ENCODE results near the gene GYS1. TPM values are rescaled to one million over a fixed set of nuclear protein-coding genes. Genes with fewer than 3 reads are reported as not detected.
A peak's percentile ranks its signal among the peaks of the same experiment; 100 is the strongest.

Gene GYS1
- total RNA-seq, 1 donor from 2014 or later: 57.4 TPM

DNA sequence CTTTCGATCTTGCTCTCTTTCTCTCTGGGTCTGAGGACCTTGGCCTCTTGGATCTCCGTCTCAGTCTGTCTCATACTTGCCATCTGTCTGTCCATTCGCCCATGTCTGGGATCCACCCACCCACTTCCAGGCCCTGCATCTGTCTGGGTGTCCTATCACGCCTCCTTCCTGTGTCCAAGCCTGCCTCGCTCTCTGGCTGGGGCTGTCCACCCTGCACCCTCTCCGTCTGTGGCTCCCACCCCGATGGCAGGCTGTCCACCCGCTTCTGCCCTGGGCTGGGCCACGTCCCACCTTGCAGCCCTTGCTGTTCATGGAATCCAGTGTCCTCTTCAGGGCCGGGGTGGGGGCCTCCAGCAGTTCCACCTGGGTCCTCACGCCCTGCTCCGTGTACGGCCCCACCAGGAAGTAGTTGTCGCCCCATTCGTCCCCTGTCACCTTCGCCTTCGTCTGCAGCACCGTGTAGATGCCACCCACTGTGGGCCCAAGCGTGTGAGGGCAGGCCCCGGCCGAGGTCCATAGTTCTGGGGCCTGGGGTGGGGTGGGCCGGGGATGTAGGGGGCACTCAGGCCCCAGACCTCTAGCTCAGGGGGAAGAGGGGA lies 2.0 kb downstream of the GYS1 start:
- H3K4me1 Mint-ChIP-seq (ENCODE audit: low read depth): peaks cover 18% of the 10 kb centered on the region
- no peaks in the 10 kb centered on the region for H3K9me3 Mint-ChIP-seq (ENCODE audit: low read depth)
- no peak for DNase-seq (ENCODE audit: low spot score, unreplicated experiment)
- H3K36me3 Mint-ChIP-seq (ENCODE audit: insufficient read depth): peaks cover 10% of the 10 kb centered on the region
- TF ChIP-seq CTCF (IDR thresholded peaks at IDR 0.05; ENCODE audit: unreplicated experiment): no peak
- no peak overlapping the region for H3K27ac Mint-ChIP-seq
- H3K4me3 Mint-ChIP-seq (ENCODE audit: low read depth): no peak overlapping the region
- H3K27me3 Mint-ChIP-seq: no peaks in the 10 kb centered on the region

GRCh38 chr19:48990400-48990799 lies 2.7 kb downstream of the GYS1 start:
- TF ChIP-seq CTCF (IDR thresholded peaks at IDR 0.05; ENCODE audit: unreplicated experiment): no peak
- Mint-ChIP-seq H3K27ac (peak overlapping the region; percentile 26), H3K27me3 (no peaks in the 10 kb centered on the region), H3K4me3 (ENCODE audit: low read depth) (no peak overlapping the region), H3K9me3 (ENCODE audit: low read depth) (no peaks in the 10 kb centered on the region), H3K36me3 (ENCODE audit: insufficient read depth) (peaks cover 10% of the 10 kb centered on the region), H3K4me1 (ENCODE audit: low read depth) (peaks cover 18% of the 10 kb centered on the region)
- no peak for DNase-seq (ENCODE audit: low spot score, unreplicated experiment)

DNA sequence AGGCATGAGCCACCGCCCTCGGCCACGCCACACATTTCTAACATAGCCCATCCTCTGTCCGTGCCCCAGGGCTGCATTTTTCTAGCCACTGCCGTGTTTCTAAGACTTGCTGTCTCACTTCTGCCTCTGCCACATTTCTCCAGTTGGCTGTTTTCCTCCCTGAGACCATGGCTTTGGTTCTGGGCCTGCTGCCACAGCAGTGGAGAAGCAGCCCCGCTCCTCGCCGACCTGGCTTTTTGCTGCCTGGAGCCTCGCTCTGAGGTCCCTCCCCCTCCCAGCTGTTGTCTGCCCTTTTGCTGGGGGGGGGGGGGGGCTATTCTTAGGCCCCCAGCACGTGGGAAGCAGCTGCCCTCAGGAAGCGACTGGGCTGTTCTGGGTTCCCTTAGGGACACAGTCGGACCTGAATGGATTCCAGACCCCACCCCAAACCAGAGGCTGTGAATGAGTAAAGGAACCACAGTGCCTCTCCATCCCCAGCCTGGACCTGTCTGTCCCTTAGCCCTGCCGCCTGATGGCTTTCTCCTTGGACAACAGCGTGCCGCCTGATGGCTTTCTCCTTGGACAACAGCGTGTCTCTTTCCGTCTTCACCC lies 3.3 kb downstream of the GYS1 start:
- DNase-seq (ENCODE audit: low spot score, unreplicated experiment): no peak
- Mint-ChIP-seq H3K4me1 (ENCODE audit: low read depth) (peaks cover 14% of the 10 kb centered on the region), H3K27ac (no peak overlapping the region), H3K4me3 (ENCODE audit: low read depth) (no peak overlapping the region), H3K27me3 (no peaks in the 10 kb centered on the region), H3K9me3 (ENCODE audit: low read depth) (no peaks in the 10 kb centered on the region), H3K36me3 (ENCODE audit: insufficient read depth) (peaks cover 13% of the 10 kb centered on the region)
- no peak for TF ChIP-seq CTCF (IDR thresholded peaks at IDR 0.05; ENCODE audit: unreplicated experiment)

DNA sequence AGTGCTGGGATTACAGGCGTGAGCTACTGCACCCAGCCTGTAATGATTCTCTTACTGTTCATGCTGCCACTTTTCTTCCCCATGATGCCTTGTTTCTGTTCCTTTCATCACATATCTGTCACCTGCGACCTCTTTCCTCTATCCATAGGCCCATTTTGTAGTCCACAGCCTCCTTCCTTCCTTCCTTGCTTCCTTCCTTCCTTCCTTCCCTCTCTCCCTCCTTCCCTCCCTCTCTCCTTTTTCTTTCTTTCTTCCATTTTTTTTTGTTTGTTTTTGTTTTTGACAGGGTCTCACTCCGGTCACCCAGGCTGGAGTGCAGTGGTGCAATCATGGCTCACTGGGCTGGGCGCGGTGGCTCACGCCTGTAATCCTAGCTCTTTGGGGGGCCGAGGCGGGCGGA lies 4.2 kb downstream of the GYS1 start:
- DNase-seq (ENCODE audit: low spot score, unreplicated experiment): no peak
- H3K4me1 Mint-ChIP-seq (ENCODE audit: low read depth): peaks cover 9% of the 10 kb centered on the region
- no peak for TF ChIP-seq CTCF (IDR thresholded peaks at IDR 0.05; ENCODE audit: unreplicated experiment)
- H3K27me3 Mint-ChIP-seq: no peaks in the 10 kb centered on the region
- H3K27ac Mint-ChIP-seq: no peak overlapping the region
- no peaks in the 10 kb centered on the region for H3K9me3 Mint-ChIP-seq (ENCODE audit: low read depth)
- H3K36me3 Mint-ChIP-seq (ENCODE audit: insufficient read depth): peaks cover 13% of the 10 kb centered on the region
- no peak overlapping the region for H3K4me3 Mint-ChIP-seq (ENCODE audit: low read depth)

DNA sequence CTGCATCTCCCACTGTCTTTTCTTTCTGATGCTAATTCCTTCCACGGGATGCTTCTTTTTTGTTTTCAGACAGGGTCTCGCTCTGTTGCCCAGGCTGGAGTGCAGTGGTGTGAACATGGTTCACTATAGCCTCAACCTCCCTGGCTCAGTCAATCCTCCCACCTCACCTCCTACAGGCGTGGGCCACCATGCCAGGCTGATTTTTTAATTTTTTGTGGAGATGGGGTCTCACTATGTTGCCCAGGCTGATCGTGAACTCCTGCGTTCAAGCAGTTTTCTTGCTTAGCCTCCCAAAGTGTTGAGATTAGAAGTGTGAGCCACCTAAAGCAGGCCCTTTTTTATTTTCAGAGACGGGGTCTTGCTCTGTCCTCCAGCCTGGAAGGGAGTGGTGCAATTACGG lies 4.8 kb downstream of the GYS1 start:
- Mint-ChIP-seq H3K27ac (no peak overlapping the region), H3K27me3 (no peaks in the 10 kb centered on the region), H3K4me3 (ENCODE audit: low read depth) (no peak overlapping the region), H3K9me3 (ENCODE audit: low read depth) (no peaks in the 10 kb centered on the region), H3K36me3 (ENCODE audit: insufficient read depth) (peaks cover 14% of the 10 kb centered on the region), H3K4me1 (ENCODE audit: low read depth) (peaks cover 6% of the 10 kb centered on the region)
- DNase-seq (ENCODE audit: low spot score, unreplicated experiment): no peak
- no peak for TF ChIP-seq CTCF (IDR thresholded peaks at IDR 0.05; ENCODE audit: unreplicated experiment)
